Stimulated activated memory B cell treated with anti-CD40 and anti-IgM and Interleukin-4, amounts not matched to agents 10 μg/mL and 1 μg/mL and 100 μg/mL, for 72 hours (primary cell): ENCODE measurements around the gene ADARB2.

ENCODE experiments used
- ATAC-seq: fragments of 150-1000 bp; cut with Tn5 transposase; 2 replicates; pipeline ENCODE4 v1.10.0; 2021
- H3K27ac Mint-ChIP-seq: one replicate; pipeline ENCODE4 v1.8.0; 2022; ENCODE audit warnings: mild to moderate bottlenecking, mixed read lengths
- H3K27me3 Mint-ChIP-seq: one replicate; pipeline ENCODE4 v1.8.0; 2022; ENCODE audit warnings: mixed read lengths
- H3K36me3 Mint-ChIP-seq: one replicate; pipeline ENCODE4 v1.8.0; 2022; ENCODE audit warnings: mixed read lengths
- H3K4me1 Mint-ChIP-seq: one replicate; pipeline ENCODE4 v1.8.0; 2022; ENCODE audit warnings: mixed read lengths
- H3K4me3 Mint-ChIP-seq: one replicate; pipeline ENCODE4 v1.8.0; 2022; ENCODE audit warnings: mild to moderate bottlenecking, moderate library complexity, mixed read lengths
- H3K9me3 Mint-ChIP-seq: one replicate; pipeline ENCODE4 v1.8.0; 2022; ENCODE audit warnings: mixed read lengths

The ADARB2 gene

GRCh38 chr10:1601406-1601805 lies 135.9 kb downstream of the ADARB2 start:
- H3K36me3 Mint-ChIP-seq: no peaks in the 10 kb centered on the region
- peaks cover 4% of the 10 kb centered on the region for H3K9me3 Mint-ChIP-seq
- ATAC-seq: no peak
- H3K27ac Mint-ChIP-seq: no peak overlapping the region
- H3K27me3 Mint-ChIP-seq: peaks cover 13% of the 10 kb centered on the region
- H3K4me1 Mint-ChIP-seq: no peaks in the 10 kb centered on the region
- H3K4me3 Mint-ChIP-seq: no peak overlapping the region

- H3K9me3 Mint-ChIP-seq: peaks cover 4% of the 10 kb centered on the region
Measured at GRCh38 chr10:1600861-1601260, 136.5 kb downstream of the ADARB2 start.

GRCh38 chr10:1598393-1599153 lies 138.8 kb downstream of the ADARB2 start:
- Mint-ChIP-seq H3K27ac (no peak overlapping the region), H3K9me3 (peaks cover 4% of the 10 kb centered on the region), H3K4me1 (no peaks in the 10 kb centered on the region), H3K4me3 (no peak overlapping the region), H3K27me3 (peaks cover 35% of the 10 kb centered on the region), H3K36me3 (no peaks in the 10 kb centered on the region)
- no peak for ATAC-seq

More at GRCh38 chr10:1600861-1601260, 136.5 kb downstream of the ADARB2 start:
- peaks cover 18% of the 10 kb centered on the region for H3K27me3 Mint-ChIP-seq
- no peak overlapping the region for H3K27ac Mint-ChIP-seq
- ATAC-seq: no peak
- no peaks in the 10 kb centered on the region for H3K4me1 Mint-ChIP-seq
- no peak overlapping the region for H3K4me3 Mint-ChIP-seq
- no peaks in the 10 kb centered on the region for H3K36me3 Mint-ChIP-seq

- Mint-ChIP-seq H3K27me3 (peaks cover 43% of the 10 kb centered on the region), H3K36me3 (no peaks in the 10 kb centered on the region), H3K9me3 (no peaks in the 10 kb centered on the region), H3K4me3 (no peak overlapping the region), H3K4me1 (no peaks in the 10 kb centered on the region), H3K27ac (no peak overlapping the region)
- no peak for ATAC-seq
Measured at GRCh38 chr10:1597370-1598146, 139.8 kb downstream of the ADARB2 start.

DNA sequence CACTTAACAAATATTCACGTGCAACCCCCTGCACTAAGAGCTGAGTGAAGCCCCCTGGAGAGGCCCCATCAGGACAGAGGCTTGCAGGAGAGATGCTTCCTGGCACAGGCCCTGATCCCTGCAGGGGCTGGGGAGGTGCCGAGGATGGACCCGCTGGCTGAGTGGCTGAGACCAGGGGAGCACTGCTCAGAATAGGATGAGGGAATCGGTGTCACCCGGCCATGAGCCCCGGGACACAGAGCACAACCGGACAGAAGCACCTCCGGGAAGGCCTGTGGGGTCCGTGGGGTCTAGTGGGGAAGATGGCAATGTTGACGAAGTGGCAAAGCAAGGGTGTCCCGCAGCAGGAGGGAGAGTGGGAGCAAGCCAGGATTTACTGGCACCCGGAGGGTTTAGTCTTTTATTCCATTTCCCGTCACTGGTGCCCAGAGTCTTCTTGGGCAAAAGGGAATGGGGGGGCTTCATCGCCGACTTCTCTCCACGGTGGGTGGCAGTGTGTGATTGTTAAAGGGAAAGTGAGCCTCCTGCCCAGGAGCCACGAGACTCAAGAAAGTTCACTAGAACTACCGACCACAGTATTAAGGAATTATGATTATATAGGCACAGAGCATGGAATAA lies 140.7 kb downstream of the ADARB2 start:
- Mint-ChIP-seq H3K36me3 (no peaks in the 10 kb centered on the region), H3K27ac (no peak overlapping the region), H3K27me3 (peaks cover 43% of the 10 kb centered on the region), H3K4me3 (no peak overlapping the region), H3K9me3 (no peaks in the 10 kb centered on the region), H3K4me1 (no peaks in the 10 kb centered on the region)
- ATAC-seq: no peak

DNA sequence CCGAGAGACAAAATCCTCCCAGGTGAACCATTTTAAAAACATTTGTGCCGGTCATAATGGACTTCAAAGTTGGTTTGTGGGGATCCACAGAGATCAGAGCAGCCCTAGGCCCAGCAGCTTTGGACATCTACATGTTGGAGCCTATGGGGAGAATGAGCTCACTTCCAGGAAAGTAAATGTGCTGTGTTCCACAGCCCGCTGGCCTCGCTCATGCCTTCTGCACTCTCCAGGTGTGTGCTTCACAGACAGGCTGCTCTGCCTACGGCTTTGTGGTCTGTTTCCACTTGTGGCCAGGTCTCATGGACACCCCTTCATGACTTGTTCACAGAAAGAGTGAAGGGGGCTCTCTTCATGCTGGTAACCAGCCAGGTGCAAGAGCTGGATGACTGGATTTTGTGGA lies 141.6 kb downstream of the ADARB2 start:
- ATAC-seq: no peak
- Mint-ChIP-seq H3K36me3 (no peaks in the 10 kb centered on the region), H3K27ac (no peak overlapping the region), H3K4me3 (no peak overlapping the region), H3K27me3 (peaks cover 43% of the 10 kb centered on the region), H3K9me3 (no peaks in the 10 kb centered on the region), H3K4me1 (no peaks in the 10 kb centered on the region)

- Mint-ChIP-seq H3K9me3 (no peaks in the 10 kb centered on the region), H3K27me3 (peaks cover 43% of the 10 kb centered on the region), H3K4me3 (no peak overlapping the region), H3K36me3 (no peaks in the 10 kb centered on the region), H3K27ac (no peak overlapping the region), H3K4me1 (no peaks in the 10 kb centered on the region)
- ATAC-seq: no peak
Measured at GRCh38 chr10:1595242-1595600, 142.1 kb downstream of the ADARB2 start.

GRCh38 chr10:1594372-1595241 lies 142.7 kb downstream of the ADARB2 start:
- no peak for ATAC-seq
- no peaks in the 10 kb centered on the region for H3K36me3 Mint-ChIP-seq
- H3K27ac Mint-ChIP-seq: no peak overlapping the region
- H3K4me1 Mint-ChIP-seq: no peaks in the 10 kb centered on the region
- peaks cover 43% of the 10 kb centered on the region for H3K27me3 Mint-ChIP-seq
- H3K4me3 Mint-ChIP-seq: no peak overlapping the region
- no peaks in the 10 kb centered on the region for H3K9me3 Mint-ChIP-seq

DNA sequence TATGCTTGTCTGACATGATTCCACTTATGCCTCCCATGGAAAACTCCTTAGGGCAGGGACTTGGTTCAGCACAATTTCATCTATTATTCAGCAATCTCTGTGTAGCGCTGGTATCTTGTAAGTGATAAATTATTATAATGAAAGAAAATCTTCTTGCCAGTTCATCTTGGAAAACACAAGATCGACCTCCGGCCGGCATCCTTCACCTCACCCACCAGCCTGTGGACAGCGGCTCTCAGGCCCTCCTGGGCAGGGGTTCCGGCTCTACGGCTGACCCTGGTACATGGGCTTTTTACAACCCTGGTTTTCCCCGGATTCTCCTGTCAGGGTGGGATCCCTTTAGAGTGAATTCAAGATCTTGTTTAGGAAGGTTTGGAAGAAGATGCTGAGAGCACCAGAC lies 145.6 kb downstream of the ADARB2 start:
- Mint-ChIP-seq H3K27me3 (peaks cover 33% of the 10 kb centered on the region), H3K4me3 (no peak overlapping the region), H3K27ac (no peak overlapping the region), H3K9me3 (peaks cover 13% of the 10 kb centered on the region), H3K36me3 (peaks cover 7% of the 10 kb centered on the region), H3K4me1 (no peaks in the 10 kb centered on the region)
- ATAC-seq: no peak

DNA sequence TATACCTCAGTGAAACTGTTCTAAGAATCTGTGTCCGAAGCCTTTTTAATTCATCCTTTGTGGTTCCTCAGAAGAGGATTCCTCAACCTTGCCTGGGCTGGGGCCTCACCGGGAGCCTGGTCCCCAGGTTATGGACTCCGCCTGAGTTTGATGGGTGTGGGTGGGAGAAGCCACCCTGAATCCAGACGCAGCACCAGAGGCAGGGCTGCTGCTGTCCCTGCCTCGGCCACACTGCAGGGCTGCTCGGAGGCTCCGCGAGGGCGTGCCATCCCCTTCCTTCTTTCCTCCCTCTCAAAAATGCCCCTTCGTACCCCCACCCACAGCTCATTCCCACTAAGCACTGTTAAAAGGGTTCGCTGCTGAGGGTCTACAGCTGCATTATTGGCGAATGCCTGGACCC lies 146.3 kb downstream of the ADARB2 start:
- no peak for ATAC-seq
- H3K9me3 Mint-ChIP-seq: peaks cover 13% of the 10 kb centered on the region
- H3K27me3 Mint-ChIP-seq: peaks cover 26% of the 10 kb centered on the region
- H3K27ac Mint-ChIP-seq: no peak overlapping the region
- no peaks in the 10 kb centered on the region for H3K4me1 Mint-ChIP-seq
- H3K36me3 Mint-ChIP-seq: peaks cover 7% of the 10 kb centered on the region
- H3K4me3 Mint-ChIP-seq: no peak overlapping the region

DNA sequence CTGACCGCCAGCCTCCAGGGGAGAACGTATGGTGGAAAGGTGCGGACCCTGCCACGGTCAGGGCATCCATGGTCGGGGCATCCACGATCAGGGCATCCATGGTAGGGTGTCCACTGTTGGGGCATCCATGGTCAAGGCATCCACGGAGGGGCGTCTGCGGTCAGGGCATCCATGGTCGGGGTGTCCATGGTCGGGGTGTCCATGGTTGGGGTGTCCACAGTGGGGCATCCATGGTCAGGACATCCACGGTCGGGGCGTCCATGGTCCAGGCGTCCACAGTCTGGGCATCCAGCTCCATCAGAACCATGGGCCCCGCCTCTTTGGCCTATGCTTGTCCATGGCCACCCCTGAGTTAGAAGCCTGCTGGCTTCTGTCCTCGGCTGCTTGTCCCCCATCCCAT lies 148.1 kb downstream of the ADARB2 start:
- no peaks in the 10 kb centered on the region for H3K4me1 Mint-ChIP-seq
- peaks cover 13% of the 10 kb centered on the region for H3K9me3 Mint-ChIP-seq
- no peak overlapping the region for H3K4me3 Mint-ChIP-seq
- peaks cover 7% of the 10 kb centered on the region for H3K36me3 Mint-ChIP-seq
- peak; percentile 51 for ATAC-seq
- no peak overlapping the region for H3K27ac Mint-ChIP-seq
- peaks cover 15% of the 10 kb centered on the region for H3K27me3 Mint-ChIP-seq

GRCh38 chr10:1582739-1583138 lies 154.6 kb downstream of the ADARB2 start:
- Mint-ChIP-seq H3K9me3 (peaks cover 4% of the 10 kb centered on the region), H3K4me3 (no peak overlapping the region), H3K36me3 (no peaks in the 10 kb centered on the region), H3K27ac (no peak overlapping the region), H3K27me3 (no peaks in the 10 kb centered on the region), H3K4me1 (peaks cover 3% of the 10 kb centered on the region)
- ATAC-seq: no peak

GRCh38 chr10:1581189-1581588 lies 156.1 kb downstream of the ADARB2 start:
- no peaks in the 10 kb centered on the region for H3K27me3 Mint-ChIP-seq
- H3K9me3 Mint-ChIP-seq: no peaks in the 10 kb centered on the region
- no peaks in the 10 kb centered on the region for H3K36me3 Mint-ChIP-seq
- H3K4me1 Mint-ChIP-seq: peaks cover 18% of the 10 kb centered on the region
- H3K4me3 Mint-ChIP-seq: no peak overlapping the region
- H3K27ac Mint-ChIP-seq: no peak overlapping the region
- ATAC-seq: no peak

DNA sequence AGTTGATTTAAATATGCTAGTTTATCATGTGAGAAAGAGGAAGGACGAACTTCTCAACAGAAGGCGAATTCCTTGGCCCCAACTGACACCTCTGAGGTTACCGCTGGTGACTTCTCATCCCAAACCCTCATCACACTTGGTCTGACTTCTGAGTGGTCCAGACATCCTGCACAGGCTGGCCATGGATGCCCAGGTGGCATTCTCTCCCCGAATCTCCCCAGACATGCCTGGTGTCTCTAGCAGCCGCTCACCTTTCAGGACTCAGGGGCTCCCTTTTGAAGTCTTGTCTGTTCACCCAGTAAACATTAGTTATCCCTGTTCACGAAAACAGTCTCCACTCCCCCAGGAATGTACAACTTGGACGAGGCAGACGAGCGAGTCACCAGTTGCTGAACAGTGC lies 157.7 kb downstream of the ADARB2 start:
- H3K4me3 Mint-ChIP-seq: no peak overlapping the region
- no peaks in the 10 kb centered on the region for H3K36me3 Mint-ChIP-seq
- H3K9me3 Mint-ChIP-seq: no peaks in the 10 kb centered on the region
- peaks cover 4% of the 10 kb centered on the region for H3K27me3 Mint-ChIP-seq
- H3K4me1 Mint-ChIP-seq: peaks cover 33% of the 10 kb centered on the region
- no peak overlapping the region for H3K27ac Mint-ChIP-seq
- no peak for ATAC-seq

GRCh38 chr10:1579141-1579491 lies 158.2 kb downstream of the ADARB2 start:
- Mint-ChIP-seq H3K4me3 (no peak overlapping the region), H3K36me3 (no peaks in the 10 kb centered on the region), H3K27ac (no peak overlapping the region), H3K4me1 (peaks cover 39% of the 10 kb centered on the region), H3K27me3 (peaks cover 9% of the 10 kb centered on the region), H3K9me3 (no peaks in the 10 kb centered on the region)
- no peak for ATAC-seq
